AG08395 (cell line): Measurements from ENCODE around the gene ANXA8L1.
"Not testable (repeated sequence)": the region's sequence is repeated elsewhere in the genome, so short reads cannot be mapped to it uniquely, and the experiment has no call there.

ENCODE experiments used
- DNase-seq: peaks from one replicate; pipeline ENCODE4 v3.0.0; 2012; ENCODE audit warnings: mixed read lengths, low spot score

ANXA8L1 gene

DNA sequence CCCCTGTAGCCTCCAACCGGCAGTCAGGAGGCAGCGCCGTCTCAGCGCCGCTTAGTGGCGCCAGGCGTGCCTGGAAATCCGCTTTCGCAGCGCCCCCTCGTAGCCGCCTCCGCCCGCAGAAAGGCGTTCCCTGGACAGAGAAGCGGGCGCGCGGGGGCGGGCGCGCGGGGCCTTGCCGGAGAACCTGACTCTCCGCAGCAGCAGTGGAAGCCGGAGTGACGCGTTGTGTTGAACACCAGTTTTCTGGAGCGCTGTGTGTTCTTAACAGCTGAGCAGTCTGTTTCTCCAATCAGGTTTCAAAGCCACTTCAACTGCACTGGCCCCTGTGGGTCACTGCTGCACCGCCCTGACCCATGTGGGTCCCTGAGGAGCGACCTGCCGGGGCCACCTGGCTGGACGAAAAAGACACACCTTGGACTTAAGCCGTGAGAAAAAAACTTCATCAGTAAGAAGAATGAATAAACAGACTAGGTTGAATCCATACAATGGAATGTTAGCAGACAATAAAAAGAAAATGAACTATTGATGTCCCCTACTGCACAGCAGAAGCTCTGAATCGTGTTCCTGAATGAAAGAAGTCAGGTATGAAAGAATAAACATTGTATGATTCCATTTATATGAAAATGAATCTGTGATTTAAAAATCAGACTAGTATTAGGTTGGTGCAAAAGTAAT is 22.8 kb downstream of the ANXA8L1 start:
- not testable (repeated sequence) for DNase-seq

DNA sequence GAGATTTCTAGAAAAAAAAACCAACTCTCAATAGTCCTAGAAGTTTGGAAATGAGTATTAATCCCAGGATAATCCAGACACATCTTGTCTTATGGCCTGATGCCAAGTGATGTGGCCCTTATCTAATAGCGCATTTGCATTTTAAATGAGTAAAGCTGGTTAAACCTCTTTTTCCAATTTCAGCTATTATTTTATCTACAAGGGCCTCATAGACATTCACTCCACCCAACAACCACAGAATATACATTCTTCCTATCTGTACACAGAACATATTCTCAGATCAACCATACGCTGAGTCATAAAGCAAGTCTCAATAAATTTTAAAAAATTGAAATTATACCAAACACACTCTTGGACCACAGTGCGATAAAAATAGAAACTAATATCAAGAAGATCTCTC is 34.0 kb downstream of the ANXA8L1 start:
- not testable (repeated sequence) for DNase-seq

- not testable (repeated sequence) for DNase-seq
Observed at GRCh38 chr10:46411123-46411522, 35.5 kb downstream of the ANXA8L1 start.

DNA sequence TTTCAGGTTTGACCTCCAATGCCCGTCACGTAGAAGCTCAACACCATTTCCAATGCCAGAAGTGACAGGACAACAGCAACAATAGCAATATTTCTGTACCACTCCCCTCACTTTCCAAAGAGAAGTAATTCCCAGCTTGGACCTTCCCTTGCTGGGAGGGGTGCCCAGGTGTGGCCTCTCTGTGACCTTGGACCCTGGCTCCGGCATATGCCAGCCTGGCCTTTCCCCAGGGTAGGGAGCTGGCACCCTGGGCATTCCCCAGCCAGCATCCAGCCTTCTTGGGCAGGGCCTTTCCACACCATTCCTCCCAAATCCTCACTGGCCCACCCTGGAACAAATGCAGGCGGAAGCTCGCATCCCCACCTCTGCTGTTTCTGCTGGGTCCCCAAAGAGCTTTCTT is 37.1 kb downstream of the ANXA8L1 start:
- DNase-seq, result not testable (repeated sequence)

DNA sequence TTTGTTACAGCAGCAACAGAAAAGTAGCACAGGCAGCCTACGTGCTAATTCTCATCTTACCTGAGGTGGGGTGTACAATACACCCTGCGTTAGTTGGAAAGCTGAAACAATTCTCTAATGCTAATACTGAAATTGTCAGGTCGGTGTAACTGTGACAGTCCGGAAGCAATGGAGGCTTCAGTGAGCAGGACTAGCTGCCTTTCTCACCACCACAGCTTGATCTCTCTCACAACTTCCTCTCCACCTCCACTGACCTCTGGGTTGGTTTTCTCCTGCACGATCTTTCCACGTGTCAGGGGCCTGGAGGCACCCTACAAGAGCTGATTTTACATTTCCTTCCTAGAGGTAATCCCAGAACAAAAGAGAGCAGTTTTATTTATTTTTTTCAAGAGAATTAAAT is 39.7 kb downstream of the ANXA8L1 start:
- DNase-seq, result not testable (repeated sequence)

DNA sequence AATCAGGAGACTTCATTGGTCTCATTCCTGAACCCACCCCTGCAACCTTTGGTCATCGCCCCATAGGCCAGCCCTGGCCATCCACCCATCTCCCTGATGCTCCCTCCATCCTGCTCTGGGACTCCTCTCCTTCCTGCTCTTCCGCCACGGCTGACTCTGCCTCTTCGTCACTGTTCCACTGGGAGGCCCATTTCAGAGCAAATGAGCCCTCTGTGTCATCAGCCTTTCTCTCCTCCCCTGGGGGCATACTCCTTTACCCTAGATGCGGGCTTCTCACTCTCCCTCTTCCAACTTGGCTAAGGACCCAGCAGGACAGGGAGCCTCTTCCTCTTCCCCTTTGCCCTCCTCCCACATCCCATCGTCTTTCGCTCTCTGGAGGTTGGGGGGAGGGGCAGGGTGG is 42.7 kb downstream of the ANXA8L1 start:
- not testable (repeated sequence) for DNase-seq

- DNase-seq, result not testable (repeated sequence)
Observed at GRCh38 chr10:46419570-46420379, 44.2 kb downstream of the ANXA8L1 start.

- DNase-seq, result not testable (repeated sequence)
Observed at GRCh38 chr10:46423550-46423949, 48.0 kb downstream of the ANXA8L1 start.

- not testable (repeated sequence) for DNase-seq
Observed at GRCh38 chr10:46440942-46441341, 65.4 kb downstream of the ANXA8L1 start.
